Liver (tissue), 9 donors: Measurements from ENCODE around the gene EDA. TPM values are rescaled to one million over a fixed set of nuclear protein-coding genes. Genes with fewer than 3 reads are reported as not detected.

ENCODE experiments used
- DNase-seq: peaks from one replicate; pipeline ENCODE4 v3.0.0-alpha.2; 2017; ENCODE audit warnings: low spot score
- H3K27ac ChIP-seq, 2 donors: one replicate each; pipeline ENCODE4 v1.7.0; 2013; ENCODE audit warnings: inconsistent platforms in 2 of 2, low read length in 2 of 2, control low read depth in 1 of 2, low read depth in 1 of 2, mild to moderate bottlenecking in 1 of 2
- H3K27me3 ChIP-seq, 4 donors: one replicate each; pipeline versions ENCODE4 v1.6.1 to v1.7.0; 2013; ENCODE audit warnings: low read length in 3 of 4, inconsistent platforms in 1 of 4, mild to moderate bottlenecking in 1 of 4, moderate library complexity in 1 of 4; ENCODE audit not compliant: control insufficient read depth in 4 of 4, insufficient read depth in 4 of 4
- H3K36me3 ChIP-seq, 4 donors: one replicate each; pipeline versions ENCODE4 v1.6.1 to v1.7.0; 2013; ENCODE audit warnings: low read length in 3 of 4, mild to moderate bottlenecking in 3 of 4, low read depth in 1 of 4, moderate library complexity in 1 of 4; ENCODE audit not compliant: control insufficient read depth in 4 of 4, insufficient read depth in 3 of 4
- H3K4me1 ChIP-seq, 4 donors: one replicate each; pipeline versions ENCODE4 v1.6.1 to v1.7.0; 2013; ENCODE audit warnings: low read length in 3 of 4, mild to moderate bottlenecking in 3 of 4, moderate library complexity in 1 of 4; ENCODE audit not compliant: control insufficient read depth in 4 of 4, insufficient read depth in 4 of 4
- H3K4me3 ChIP-seq, 3 donors: one replicate each; pipeline versions ENCODE4 v1.6.1 to v1.7.0; 2013; ENCODE audit warnings: low read length in 3 of 3, control low read depth in 1 of 3, low read depth in 1 of 3, mild to moderate bottlenecking in 1 of 3
- H3K9ac ChIP-seq, 2 donors: one replicate each; pipeline ENCODE4 v1.7.0; 2013; ENCODE audit warnings: low read length in 2 of 2, mild to moderate bottlenecking in 2 of 2, moderate library complexity in 2 of 2, control low read depth in 1 of 2, low read depth in 1 of 2
- H3K9me3 ChIP-seq, 4 donors: one replicate each; pipeline versions ENCODE4 v1.6.1 to v1.7.0; 2013; ENCODE audit warnings: low read length in 3 of 4; ENCODE audit not compliant: control insufficient read depth in 4 of 4
- EGR1 ChIP-seq, 2 donors: IDR thresholded peaks; 2 replicates each; pipeline ENCODE4 v1.6.1; 2016 to 2018; ENCODE audit warnings: antibody characterized with exemption in 2 of 2, low read depth in 2 of 2
- FOXA1 ChIP-seq: IDR thresholded peaks from 2 replicates; pipeline ENCODE4 v1.6.1; 2016; ENCODE audit warnings: antibody characterized with exemption
- FOXA2 ChIP-seq: IDR thresholded peaks from 2 replicates; pipeline ENCODE4 v1.6.1; 2016; ENCODE audit warnings: antibody characterized with exemption
- GABPA ChIP-seq, 2 donors: IDR thresholded peaks in 1 of 2; conservative IDR thresholded peaks in 1 of 2; 2 replicates each; pipeline ENCODE4 v1.6.1; 2016; ENCODE audit warnings: antibody characterized with exemption in 2 of 2, mild to moderate bottlenecking in 1 of 2, moderate library complexity in 1 of 2
- HNF4A ChIP-seq, 2 donors: conservative IDR thresholded peaks; 2 replicates each; pipeline ENCODE4 v1.6.1; 2016; ENCODE audit warnings: antibody characterized with exemption in 2 of 2, mild to moderate bottlenecking in 2 of 2
- HNF4G ChIP-seq: IDR thresholded peaks from 2 replicates; pipeline ENCODE4 v1.6.1; 2016; ENCODE audit warnings: antibody characterized with exemption
- NR2F2 ChIP-seq: IDR thresholded peaks from 2 replicates; pipeline ENCODE4 v1.6.1; 2016; ENCODE audit warnings: antibody characterized with exemption
- TAF1 ChIP-seq: conservative IDR thresholded peaks from 2 replicates; pipeline ENCODE4 v1.6.1; 2016; ENCODE audit warnings: antibody characterized with exemption, mild to moderate bottlenecking
- WGBS: extraction: QIAGEN DNeasy Blood & Tissue Kit; methylation state at CpG from one replicate; pipeline ENCODE4 v1.1.7; 2013; 5-methylcytosine and 5-hydroxymethylcytosine counted together
- polyA plus RNA-seq, 2 donors: library from polyadenylated mRNA; stranded (reverse) in 1 of 2; unstranded in 1 of 2; fragments of 200-250 nt in 1 of 2; fragments of >200 nt in 1 of 2; fragmentation: Nextera tagmentation in 1 of 2; extraction: Ambion mirVana in 1 of 2; gene quantifications; one replicate each; pipeline versions ENCODE4 v1.2.1 to v1.2.3, GENCODE V29; 2013 to 2015
- total RNA-seq, 2 donors: library from RNA; depleted of rRNA; stranded (reverse); fragments of >200 nt; gene quantifications; one replicate each; pipeline ENCODE4 v1.2.3, GENCODE V29; 2014
- TF ChIP-seq, protein P1 (sequence below): IDR thresholded peaks from 2 replicates; pipeline ENCODE4 v1.6.1; 2016; ENCODE audit warnings: antibody characterized with exemption
- TF ChIP-seq, protein P2 (sequence below): IDR thresholded peaks from 2 replicates; pipeline ENCODE4 v1.6.1; 2016; ENCODE audit warnings: antibody characterized with exemption, mild to moderate bottlenecking
- TF ChIP-seq, protein P3 (sequence below): IDR thresholded peaks from 2 replicates; pipeline ENCODE4 v1.6.1; 2016; ENCODE audit warnings: antibody characterized with exemption
- TF ChIP-seq, protein P4 (sequence below): IDR thresholded peaks from 2 replicates; pipeline ENCODE4 v1.6.1; 2016; ENCODE audit warnings: antibody characterized with exemption
- donor health status: healthy.
- donor health status: healthy.
- donor health status: healthy.
- donor health status: healthy.
- donor health status: healthy.

The EDA gene
- total and polyA plus RNA-seq, 4 donors: 0.39 to 2.6 (median 1.5) TPM

DNA sequence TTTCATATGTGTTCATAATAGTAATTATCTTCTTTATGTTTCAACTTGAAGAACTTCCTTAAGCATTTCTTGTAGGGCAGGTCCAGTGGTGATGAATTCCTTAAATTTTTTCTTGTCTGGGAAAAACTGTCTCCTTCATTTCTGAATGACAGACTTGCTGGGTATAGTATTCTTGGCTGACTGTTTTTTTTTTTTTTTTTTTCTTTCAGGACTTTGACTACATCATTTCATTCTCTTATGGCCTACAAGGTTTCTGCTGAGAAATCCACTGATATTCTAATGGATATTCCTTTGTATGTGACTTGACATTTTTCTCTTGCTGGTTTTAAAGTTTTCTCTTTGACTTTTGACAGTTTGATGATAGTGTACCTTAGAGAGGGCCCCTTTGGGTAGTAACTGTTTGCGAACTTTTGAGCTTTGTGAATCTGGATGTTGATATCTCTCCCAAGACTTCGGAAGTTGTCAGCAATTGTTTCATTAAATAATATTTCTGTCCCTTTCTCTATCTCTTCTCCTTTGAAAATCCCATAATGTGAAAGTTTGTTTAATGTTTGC lies 54.2 kb downstream of the EDA start:
- peaks cover 0 to 17% (median 9%) of the 10 kb centered on the region in 4 donors for H3K9me3 ChIP-seq
- H3K4me1 ChIP-seq: no peaks in the 10 kb centered on the region
- peak overlapping the region in 1 of 3 donors; percentile 41 for H3K4me3 ChIP-seq
- H3K27me3 ChIP-seq: no peaks in the 10 kb centered on the region
- no peak overlapping the region for H3K27ac ChIP-seq
- no peak overlapping the region for H3K9ac ChIP-seq
- WGBS: 0% methylated on average over 2 of the region's 2 CpGs
- DNase-seq: no peak
- H3K36me3 ChIP-seq: no peaks in the 10 kb centered on the region
- TF ChIP-seq TAF1 (no peak), GABPA (IDR thresholded peaks at IDR 0.05 in 1 of 2, conservative IDR thresholded peaks at IDR 0.05 in 1 of 2) (no peak), HNF4A (conservative IDR thresholded peaks at IDR 0.05) (no peak), FOXA1 (no peak)
- TF ChIP-seq, protein P1, sequence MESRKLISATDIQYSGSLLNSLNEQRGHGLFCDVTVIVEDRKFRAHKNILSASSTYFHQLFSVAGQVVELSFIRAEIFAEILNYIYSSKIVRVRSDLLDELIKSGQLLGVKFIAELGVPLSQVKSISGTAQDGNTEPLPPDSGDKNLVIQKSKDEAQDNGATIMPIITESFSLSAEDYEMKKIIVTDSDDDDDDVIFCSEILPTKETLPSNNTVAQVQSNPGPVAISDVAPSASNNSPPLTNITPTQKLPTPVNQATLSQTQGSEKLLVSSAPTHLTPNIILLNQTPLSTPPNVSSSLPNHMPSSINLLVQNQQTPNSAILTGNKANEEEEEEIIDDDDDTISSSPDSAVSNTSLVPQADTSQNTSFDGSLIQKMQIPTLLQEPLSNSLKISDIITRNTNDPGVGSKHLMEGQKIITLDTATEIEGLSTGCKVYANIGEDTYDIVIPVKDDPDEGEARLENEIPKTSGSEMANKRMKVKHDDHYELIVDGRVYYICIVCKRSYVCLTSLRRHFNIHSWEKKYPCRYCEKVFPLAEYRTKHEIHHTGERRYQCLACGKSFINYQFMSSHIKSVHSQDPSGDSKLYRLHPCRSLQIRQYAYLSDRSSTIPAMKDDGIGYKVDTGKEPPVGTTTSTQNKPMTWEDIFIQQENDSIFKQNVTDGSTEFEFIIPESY: no peak

DNA sequence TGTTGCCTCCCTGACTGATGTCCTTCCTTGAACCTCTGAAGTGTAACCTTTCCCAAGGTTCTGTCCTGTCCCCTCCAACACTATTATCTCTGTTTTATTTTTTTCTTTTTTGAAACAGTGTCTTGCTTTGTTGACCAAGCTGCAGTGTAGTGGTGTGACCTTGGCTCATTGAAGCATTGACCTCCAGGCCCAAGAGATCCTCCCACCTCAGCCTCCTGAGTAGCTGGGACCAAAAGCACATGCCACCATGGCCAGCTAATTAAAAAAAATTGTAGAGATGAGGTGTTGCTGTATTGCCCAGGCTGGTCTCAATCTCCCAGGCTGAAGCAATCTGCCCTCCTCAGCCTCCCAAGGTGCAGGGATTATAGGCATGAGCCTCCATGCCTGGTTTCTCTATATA lies 59.0 kb downstream of the EDA start:
- TF ChIP-seq HNF4G (no peak), EGR1 (IDR thresholded peaks at IDR 0.05; ENCODE audit: low read depth in 2 of 2) (no peak)
- Histone ChIP-seq H3K27ac (no peak overlapping the region), H3K4me1 (no peaks in the 10 kb centered on the region), H3K9ac (no peak overlapping the region), H3K4me3 (no peak overlapping the region), H3K36me3 (no peaks in the 10 kb centered on the region), H3K9me3 (peaks cover 0 to 12% (median 8%) of the 10 kb centered on the region in 4 donors), H3K27me3 (no peaks in the 10 kb centered on the region)
- no peak for DNase-seq

DNA sequence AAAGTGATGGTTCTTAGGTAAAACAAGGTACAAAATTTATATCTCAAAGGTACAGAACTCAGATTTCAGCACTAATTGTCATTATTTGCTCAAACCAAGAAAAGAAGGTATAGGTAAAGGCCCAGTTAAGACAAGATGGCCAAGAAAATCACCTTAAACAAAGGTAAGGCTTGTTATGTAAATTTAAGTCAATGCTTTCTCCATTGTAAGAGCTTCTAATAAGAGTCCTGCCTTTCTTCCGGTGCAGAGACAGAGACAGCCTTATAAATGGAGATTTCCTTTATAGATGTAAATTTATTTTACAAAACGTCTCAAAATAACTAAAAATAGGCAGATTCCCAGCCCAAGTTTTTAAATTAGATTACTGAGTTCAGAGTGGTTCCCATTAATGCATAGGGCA lies 89.9 kb downstream of the EDA start:
- TF ChIP-seq FOXA1: no peak

DNA sequence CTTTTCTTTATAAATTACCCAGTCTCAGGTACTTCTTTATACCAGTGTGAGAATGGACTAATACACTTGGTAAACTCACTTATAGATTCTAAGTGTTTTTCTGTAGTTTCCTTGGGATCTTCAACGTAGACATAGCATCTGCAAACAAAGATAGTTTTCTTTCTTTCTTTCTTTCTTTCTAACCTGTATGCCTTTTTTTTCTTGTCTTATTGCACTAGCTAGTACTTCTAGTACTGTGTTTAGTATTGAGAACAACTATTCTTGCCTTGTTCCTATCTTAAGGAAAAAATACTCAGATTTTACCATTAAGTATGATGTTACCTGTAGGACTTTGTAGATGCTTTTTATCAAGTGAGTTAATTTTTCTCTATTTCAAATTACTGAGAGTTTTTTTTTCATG lies 102.2 kb downstream of the EDA start:
- no peaks in the 10 kb centered on the region for H3K36me3 ChIP-seq
- H3K27ac ChIP-seq: no peak overlapping the region
- DNase-seq: no peak
- H3K9ac ChIP-seq: no peak overlapping the region
- 96% methylated on average over 1 of the region's 1 CpG for WGBS
- no peak overlapping the region for H3K4me3 ChIP-seq
- no peaks in the 10 kb centered on the region for H3K4me1 ChIP-seq
- peaks cover 0 to 11% (median 2%) of the 10 kb centered on the region in 4 donors for H3K9me3 ChIP-seq
- H3K27me3 ChIP-seq: no peaks in the 10 kb centered on the region
- no peak for TF ChIP-seq HNF4A (conservative IDR thresholded peaks at IDR 0.05)
- TF ChIP-seq, protein P2, sequence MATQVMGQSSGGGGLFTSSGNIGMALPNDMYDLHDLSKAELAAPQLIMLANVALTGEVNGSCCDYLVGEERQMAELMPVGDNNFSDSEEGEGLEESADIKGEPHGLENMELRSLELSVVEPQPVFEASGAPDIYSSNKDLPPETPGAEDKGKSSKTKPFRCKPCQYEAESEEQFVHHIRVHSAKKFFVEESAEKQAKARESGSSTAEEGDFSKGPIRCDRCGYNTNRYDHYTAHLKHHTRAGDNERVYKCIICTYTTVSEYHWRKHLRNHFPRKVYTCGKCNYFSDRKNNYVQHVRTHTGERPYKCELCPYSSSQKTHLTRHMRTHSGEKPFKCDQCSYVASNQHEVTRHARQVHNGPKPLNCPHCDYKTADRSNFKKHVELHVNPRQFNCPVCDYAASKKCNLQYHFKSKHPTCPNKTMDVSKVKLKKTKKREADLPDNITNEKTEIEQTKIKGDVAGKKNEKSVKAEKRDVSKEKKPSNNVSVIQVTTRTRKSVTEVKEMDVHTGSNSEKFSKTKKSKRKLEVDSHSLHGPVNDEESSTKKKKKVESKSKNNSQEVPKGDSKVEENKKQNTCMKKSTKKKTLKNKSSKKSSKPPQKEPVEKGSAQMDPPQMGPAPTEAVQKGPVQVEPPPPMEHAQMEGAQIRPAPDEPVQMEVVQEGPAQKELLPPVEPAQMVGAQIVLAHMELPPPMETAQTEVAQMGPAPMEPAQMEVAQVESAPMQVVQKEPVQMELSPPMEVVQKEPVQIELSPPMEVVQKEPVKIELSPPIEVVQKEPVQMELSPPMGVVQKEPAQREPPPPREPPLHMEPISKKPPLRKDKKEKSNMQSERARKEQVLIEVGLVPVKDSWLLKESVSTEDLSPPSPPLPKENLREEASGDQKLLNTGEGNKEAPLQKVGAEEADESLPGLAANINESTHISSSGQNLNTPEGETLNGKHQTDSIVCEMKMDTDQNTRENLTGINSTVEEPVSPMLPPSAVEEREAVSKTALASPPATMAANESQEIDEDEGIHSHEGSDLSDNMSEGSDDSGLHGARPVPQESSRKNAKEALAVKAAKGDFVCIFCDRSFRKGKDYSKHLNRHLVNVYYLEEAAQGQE: no peak
- no peak for TF ChIP-seq HNF4G
- TF ChIP-seq NR2F2: no peak
- TF ChIP-seq, protein P3, sequence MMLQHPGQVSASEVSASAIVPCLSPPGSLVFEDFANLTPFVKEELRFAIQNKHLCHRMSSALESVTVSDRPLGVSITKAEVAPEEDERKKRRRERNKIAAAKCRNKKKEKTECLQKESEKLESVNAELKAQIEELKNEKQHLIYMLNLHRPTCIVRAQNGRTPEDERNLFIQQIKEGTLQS: no peak
- no peak for TF ChIP-seq GABPA (IDR thresholded peaks at IDR 0.05 in 1 of 2, conservative IDR thresholded peaks at IDR 0.05 in 1 of 2)
- TF ChIP-seq, protein P1: no peak
- no peak for TF ChIP-seq TAF1
- TF ChIP-seq, protein P4, sequence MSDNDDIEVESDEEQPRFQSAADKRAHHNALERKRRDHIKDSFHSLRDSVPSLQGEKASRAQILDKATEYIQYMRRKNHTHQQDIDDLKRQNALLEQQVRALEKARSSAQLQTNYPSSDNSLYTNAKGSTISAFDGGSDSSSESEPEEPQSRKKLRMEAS: no peak
- no peak for TF ChIP-seq FOXA1
- TF ChIP-seq FOXA2: no peak

More for the DNA sequence above, 89.9 kb downstream of the EDA start:
- H3K9me3 ChIP-seq: no peaks in the 10 kb centered on the region
- no peaks in the 10 kb centered on the region for H3K36me3 ChIP-seq
- no peak overlapping the region for H3K4me3 ChIP-seq
- no peaks in the 10 kb centered on the region for H3K4me1 ChIP-seq
- H3K27ac ChIP-seq: no peak overlapping the region
- H3K9ac ChIP-seq: no peak overlapping the region
- H3K27me3 ChIP-seq: no peaks in the 10 kb centered on the region
- no peak for DNase-seq
- WGBS: 75% methylated on average over 2 of the region's 2 CpGs
